Heart left ventricle (tissue), 13 donors: ENCODE data around the gene FUBP1.

ENCODE experiments used
- POLR2A ChIP-seq, 2 donors: fragments of 450-650 bp; IDR thresholded peaks; one replicate each; pipeline ENCODE4 v1.6.1; 2017; ENCODE audit warnings: antibody characterized with exemption in 2 of 2, mild to moderate bottlenecking in 2 of 2, moderate library complexity in 2 of 2
- TF ChIP-seq, protein P1 (sequence below), 12 donors: fragments of 200-600 bp; sonication (generic) in 4 of 12; IDR thresholded peaks; one replicate each; pipeline versions ENCODE4 v1.5.0 to v1.8.0; 2018 to 2022; ENCODE audit warnings: antibody characterized with exemption in 12 of 12, mild to moderate bottlenecking in 5 of 12
- donor health status: ischemic (EF 13 %, LVEDD 7.1; RV severe dilation, severe dysfunction).
- donor health status: DM: no; HTN: yes; CAD: no.
- donor health status: DM: no; HTN: no; CAD: no.
- donor health status: ischemic (EF 25% LVEDD 6.9; RV normal size, moderate dysfunction).
- donor health status: ischemic (EF 25% LVEDD 5.7; RV mildly dilated, moderate dysfunction).
- donor health status: ischemic (EF 35%, LVEDD 5.7; RV mildly dilated, moderate dysfunction).
- donor health status: nonischemic (EF 11% LVEDD 7.7; RV severe dilation, severe dysfunction).
- donor health status: DM: yes; HTN: yes; CAD: no.
- donor health status: PGD.
- donor health status: ischemic (EF 29% LVEDD 5.4; RV normal size, mild dysfunction).
- donor health status: nonischemic (EF 23%, LVEDD 6.1; RV moderate dilation, normal function).

DNA sequence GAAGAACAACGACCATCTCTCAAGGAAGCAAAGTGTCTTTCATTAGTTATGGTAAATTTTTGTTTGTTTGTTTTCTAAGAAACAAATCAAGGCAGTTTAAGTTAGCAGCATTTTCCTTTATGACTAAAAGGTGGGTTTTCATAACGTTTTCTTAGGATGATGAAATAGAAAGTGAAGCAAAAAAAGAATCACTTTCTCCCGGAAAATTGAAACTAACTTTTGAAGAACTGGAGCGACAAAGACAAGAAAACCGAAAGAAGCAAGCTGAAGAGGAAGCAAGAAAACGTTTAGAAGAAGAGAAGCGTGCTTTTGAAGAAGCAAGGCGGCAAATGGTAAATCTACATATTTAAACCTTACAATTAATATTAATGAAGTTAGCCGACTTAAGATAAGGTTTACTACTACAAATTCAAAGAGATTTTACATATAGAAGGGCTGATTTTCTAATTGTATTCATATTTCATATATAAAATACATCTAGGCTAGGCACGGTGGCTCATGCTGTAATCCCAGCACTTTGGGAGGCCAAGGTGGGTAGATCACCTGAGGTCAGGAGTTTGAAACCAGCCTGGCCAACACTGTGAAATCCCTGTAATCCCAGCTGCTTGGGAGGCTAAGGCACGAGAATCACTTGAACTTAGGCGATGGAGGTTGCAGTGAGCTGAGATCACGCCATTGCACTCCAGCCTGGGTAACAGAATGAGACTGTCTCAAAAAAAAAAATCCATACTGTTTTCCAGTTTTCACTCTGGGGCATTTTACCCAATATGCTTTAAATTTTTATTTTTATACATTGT lies 52.1 kb downstream of the FUBP1 start:
- TF ChIP-seq, protein P1, sequence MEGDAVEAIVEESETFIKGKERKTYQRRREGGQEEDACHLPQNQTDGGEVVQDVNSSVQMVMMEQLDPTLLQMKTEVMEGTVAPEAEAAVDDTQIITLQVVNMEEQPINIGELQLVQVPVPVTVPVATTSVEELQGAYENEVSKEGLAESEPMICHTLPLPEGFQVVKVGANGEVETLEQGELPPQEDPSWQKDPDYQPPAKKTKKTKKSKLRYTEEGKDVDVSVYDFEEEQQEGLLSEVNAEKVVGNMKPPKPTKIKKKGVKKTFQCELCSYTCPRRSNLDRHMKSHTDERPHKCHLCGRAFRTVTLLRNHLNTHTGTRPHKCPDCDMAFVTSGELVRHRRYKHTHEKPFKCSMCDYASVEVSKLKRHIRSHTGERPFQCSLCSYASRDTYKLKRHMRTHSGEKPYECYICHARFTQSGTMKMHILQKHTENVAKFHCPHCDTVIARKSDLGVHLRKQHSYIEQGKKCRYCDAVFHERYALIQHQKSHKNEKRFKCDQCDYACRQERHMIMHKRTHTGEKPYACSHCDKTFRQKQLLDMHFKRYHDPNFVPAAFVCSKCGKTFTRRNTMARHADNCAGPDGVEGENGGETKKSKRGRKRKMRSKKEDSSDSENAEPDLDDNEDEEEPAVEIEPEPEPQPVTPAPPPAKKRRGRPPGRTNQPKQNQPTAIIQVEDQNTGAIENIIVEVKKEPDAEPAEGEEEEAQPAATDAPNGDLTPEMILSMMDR (IDR thresholded peaks at IDR 0.05), result no peak
- no peak for TF ChIP-seq POLR2A (IDR thresholded peaks at IDR 0.05)
